ENCODE results near the gene NPAS2.

NPAS2 gene

GRCh38 chr2:100799686-100800085, 20.3 kb upstream of the NPAS2 start:
- no peak for DNase-seq

- no peak for DNase-seq
These were observed 19.0 kb upstream of the NPAS2 start for GRCh38 chr2:100800915-100801314.

- no peak for DNase-seq
These were observed 18.5 kb upstream of the NPAS2 start for GRCh38 chr2:100801402-100801801.

- no peak for DNase-seq
These were observed 17.9 kb upstream of the NPAS2 start for GRCh38 chr2:100802066-100802465.

- no peak for DNase-seq
These were observed 16.6 kb upstream of the NPAS2 start for GRCh38 chr2:100803334-100803733.

GRCh38 chr2:100806550-100806949, 13.4 kb upstream of the NPAS2 start:
- no peak for DNase-seq

- DNase-seq: no peak
These were observed 12.2 kb upstream of the NPAS2 start for GRCh38 chr2:100807707-100808106.

GRCh38 chr2:100808582-100808981, 11.4 kb upstream of the NPAS2 start:
- no peak for DNase-seq

- DNase-seq: no peak
These were observed 10.4 kb upstream of the NPAS2 start for GRCh38 chr2:100809506-100809905.

GRCh38 chr2:100810603-100811145, 9.3 kb upstream of the NPAS2 start:
- DNase-seq: no peak

GRCh38 chr2:100812116-100812515, 7.8 kb upstream of the NPAS2 start:
- no peak for DNase-seq

- DNase-seq: no peak
These were observed 7.4 kb upstream of the NPAS2 start for GRCh38 chr2:100812573-100812972.

GRCh38 chr2:100813527-100813926, 6.4 kb upstream of the NPAS2 start:
- no peak for DNase-seq

GRCh38 chr2:100814043-100814442, 5.9 kb upstream of the NPAS2 start:
- DNase-seq: no peak

GRCh38 chr2:100814453-100814852, 5.5 kb upstream of the NPAS2 start:
- DNase-seq: no peak

GRCh38 chr2:100817388-100817985, 2.5 kb upstream of the NPAS2 start:
- DNase-seq: no peak

- DNase-seq: no peak
These were observed 1.8 kb upstream of the NPAS2 start for GRCh38 chr2:100818003-100818605.

GRCh38 chr2:100818606-100819369, 1.2 kb upstream of the NPAS2 start:
- DNase-seq: no peak

GRCh38 chr2:100820273-100820522, 259 bp downstream of the NPAS2 start:
- no peak for DNase-seq

GRCh38 chr2:100820523-100821254, 750 bp downstream of the NPAS2 start:
- no peak for DNase-seq

GRCh38 chr2:100821255-100821910, 1.4 kb downstream of the NPAS2 start:
- DNase-seq: no peak

GRCh38 chr2:100821911-100822265, 1.9 kb downstream of the NPAS2 start:
- DNase-seq: no peak

GRCh38 chr2:100822587-100823248, 2.8 kb downstream of the NPAS2 start:
- DNase-seq: no peak
